DOHH2 (cell line): Measurements from ENCODE around the gene AP5B1.

ENCODE experiments used
- H3F3A ChIP-seq: fragments of 200-600 bp; sonication (generic), shearing (Covaris generic); 2 replicates; pipeline ENCODE4 v1.6.0; 2016; ENCODE audit warnings: antibody characterized with exemption, mild to moderate bottlenecking; ENCODE audit not compliant: control insufficient read depth, insufficient read depth
- H3K27ac ChIP-seq: fragments of 200-600 bp; sonication (generic); 2 replicates; pipeline ENCODE4 v1.5.1; 2014; ENCODE audit warnings: low read depth, mild to moderate bottlenecking, low read length, moderate library complexity
- H3K27me3 ChIP-seq: fragments of 200-600 bp; sonication (generic); 2 replicates; pipeline ENCODE4 v1.6.1; 2014; ENCODE audit warnings: mild to moderate bottlenecking, low read length, mixed read lengths; ENCODE audit not compliant: control insufficient read depth
- H3K36me3 ChIP-seq: fragments of 200-600 bp; sonication (generic); 2 replicates; pipeline ENCODE4 v1.6.1; 2014; ENCODE audit warnings: mild to moderate bottlenecking, low read length, moderate library complexity, mixed read lengths; ENCODE audit not compliant: control insufficient read depth
- H3K4me1 ChIP-seq: fragments of 200-600 bp; sonication (generic); 2 replicates; pipeline ENCODE4 v1.6.1; 2014; ENCODE audit warnings: mild to moderate bottlenecking, low read length, mixed read lengths; ENCODE audit not compliant: control insufficient read depth
- H3K4me2 ChIP-seq: fragments of 200-600 bp; sonication (generic); 2 replicates; pipeline ENCODE4 v1.6.0; 2014; ENCODE audit warnings: mild to moderate bottlenecking, low read length, moderate library complexity
- H3K4me3 ChIP-seq: fragments of 200-600 bp; sonication (generic); 2 replicates; pipeline ENCODE4 v1.5.1; 2014; ENCODE audit warnings: mild to moderate bottlenecking, low read length, mixed read lengths
- H3K79me2 ChIP-seq: fragments of 200-600 bp; sonication (generic); 2 replicates; pipeline ENCODE4 v1.6.1; 2014; ENCODE audit warnings: mild to moderate bottlenecking, low read length, mixed read lengths; ENCODE audit not compliant: control insufficient read depth
- H3K9me2 ChIP-seq: fragments of 200-600 bp; sonication (generic); replicated peaks from 2 replicates; pipeline ENCODE4 v1.6.1; 2014; ENCODE audit warnings: mild to moderate bottlenecking, low read length, mixed read lengths; ENCODE audit not compliant: control insufficient read depth
- H3K9me3 ChIP-seq: fragments of 200-600 bp; sonication (generic); 2 replicates; pipeline ENCODE4 v1.6.1; 2014; ENCODE audit warnings: antibody characterized with exemption, low read length, mixed read lengths; ENCODE audit not compliant: control insufficient read depth, insufficient read depth
- H4K20me1 ChIP-seq: fragments of 200-600 bp; sonication (generic); 2 replicates; pipeline ENCODE4 v1.6.0; 2014; ENCODE audit warnings: low read depth, mild to moderate bottlenecking, antibody characterized with exemption, low read length, moderate library complexity; ENCODE audit not compliant: control insufficient read depth, insufficient read depth
- CTCF ChIP-seq: fragments of 200-600 bp; sonication (generic); IDR thresholded peaks from one replicate; pipeline ENCODE4 v1.5.1; 2014; ENCODE audit warnings: antibody characterized with exemption, mild to moderate bottlenecking, low read depth, low read length; ENCODE audit not compliant: poor library complexity, severe bottlenecking
- EZH2phosphoT487 ChIP-seq: fragments of 200-600 bp; sonication (generic); IDR thresholded peaks from 2 replicates; pipeline ENCODE4 v1.6.1; 2017; ENCODE audit warnings: borderline replicate concordance, mild to moderate bottlenecking, antibody characterized with exemption, low read length, moderate library complexity, mixed read lengths

Gene AP5B1

GRCh38 chr11:65809496-65809895, 28.7 kb upstream of the AP5B1 start:
- Histone ChIP-seq H3K27ac (no peak overlapping the region), H3K27me3 (peaks cover 26% of the 10 kb centered on the region), H3F3A (no peaks in the 10 kb centered on the region), H3K4me3 (no peak overlapping the region), H4K20me1 (no peaks in the 10 kb centered on the region), H3K79me2 (no peaks in the 10 kb centered on the region), H3K9me3 (no peaks in the 10 kb centered on the region), H3K9me2 (no peaks in the 10 kb centered on the region), H3K4me2 (no peak overlapping the region), H3K4me1 (no peaks in the 10 kb centered on the region), H3K36me3 (no peaks in the 10 kb centered on the region)
- TF ChIP-seq EZH2phosphoT487 = no peak

- Histone ChIP-seq H3K36me3 (no peaks in the 10 kb centered on the region), H3K9me3 (no peaks in the 10 kb centered on the region), H3K4me3 (no peak overlapping the region), H3F3A (no peaks in the 10 kb centered on the region), H3K9me2 (no peaks in the 10 kb centered on the region), H3K79me2 (no peaks in the 10 kb centered on the region), H4K20me1 (no peaks in the 10 kb centered on the region), H3K4me1 (no peaks in the 10 kb centered on the region), H3K27me3 (peaks cover 30% of the 10 kb centered on the region), H3K27ac (no peak overlapping the region), H3K4me2 (no peak overlapping the region)
- TF ChIP-seq CTCF (no peak), EZH2phosphoT487 (no peak)
Measured at GRCh38 chr11:65808744-65809341, 28.1 kb upstream of the AP5B1 start.

GRCh38 chr11:65806979-65807378, 26.2 kb upstream of the AP5B1 start:
- Histone ChIP-seq H3F3A (no peaks in the 10 kb centered on the region), H3K36me3 (no peaks in the 10 kb centered on the region), H4K20me1 (no peaks in the 10 kb centered on the region), H3K4me3 (no peak overlapping the region), H3K9me3 (no peaks in the 10 kb centered on the region), H3K27ac (no peak overlapping the region), H3K4me1 (no peaks in the 10 kb centered on the region), H3K4me2 (no peak overlapping the region), H3K27me3 (peaks cover 32% of the 10 kb centered on the region), H3K9me2 (no peaks in the 10 kb centered on the region), H3K79me2 (no peaks in the 10 kb centered on the region)
- TF ChIP-seq CTCF (no peak), EZH2phosphoT487 (no peak)

GRCh38 chr11:65803797-65804492, 23.2 kb upstream of the AP5B1 start:
- Histone ChIP-seq H3K9me3 (no peaks in the 10 kb centered on the region), H3K79me2 (no peaks in the 10 kb centered on the region), H3K4me2 (no peak overlapping the region), H3K27ac (no peak overlapping the region), H3K36me3 (no peaks in the 10 kb centered on the region), H3K4me1 (no peaks in the 10 kb centered on the region), H3K4me3 (no peak overlapping the region), H3F3A (no peaks in the 10 kb centered on the region), H4K20me1 (no peaks in the 10 kb centered on the region), H3K9me2 (no peaks in the 10 kb centered on the region), H3K27me3 (peaks cover 27% of the 10 kb centered on the region)
- no peak for TF ChIP-seq EZH2phosphoT487
- no peak for TF ChIP-seq CTCF
